ENCODE results near the gene LPP. TPM values are rescaled to one million over a fixed set of nuclear protein-coding genes. Genes with fewer than 3 reads are reported as not detected.

The LPP gene
- total and polyA plus RNA-seq, 10 of the 15 experiments (the other 5 are each of a cell fraction or from before 2014, with no cell fraction given): under 0.01 to 0.62 (median 0.03) TPM

GRCh38 chr3:188926741-188927511 is 773.0 kb downstream of the LPP start (continued):
- TF ChIP-seq CHD2 (IDR thresholded peaks at IDR 0.05; ENCODE audit: borderline replicate concordance, low read depth, low read length) (no peak), ZSCAN29 (IDR thresholded peaks at IDR 0.05) (no peak)

DNA sequence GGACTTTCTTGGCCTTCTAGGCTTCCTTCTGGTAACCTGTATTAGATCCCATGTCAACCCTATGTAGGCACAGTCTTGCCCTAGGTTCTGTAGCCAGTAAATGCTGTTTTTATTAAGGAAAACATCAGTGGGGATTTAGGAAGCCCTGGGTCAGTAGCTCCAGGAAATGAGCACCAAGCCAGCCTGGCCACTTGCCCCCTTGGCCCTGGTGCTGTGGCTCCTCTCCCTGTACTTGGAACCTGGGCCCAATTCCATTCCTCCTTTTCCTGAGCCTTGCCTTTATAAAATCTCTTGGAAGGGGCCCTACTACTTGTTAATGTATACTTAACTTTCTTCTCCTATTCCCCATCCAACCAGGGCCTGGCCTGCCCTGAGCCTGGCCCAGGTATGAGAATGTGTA is 774.0 kb downstream of the LPP start:
- intact Hi-C loops (cut with micrococcal nuclease; ENCODE audit: unreplicated experiment) (no loop called here), in situ Hi-C loops (cut with MboI) (no loop called here)
- Histone ChIP-seq H3K4me2 (ENCODE audit: control insufficient read depth, insufficient read depth) (no peak overlapping the region), H2AFZ (ENCODE audit: control insufficient read depth, low read depth, low read length) (no peak overlapping the region), H3K36me3 (ENCODE audit: control insufficient read depth in 2 of 2, insufficient read depth in 2 of 2, low read length in 1 of 2) (no peaks in the 10 kb centered on the region), H3K27me3 (replicated peaks in 1 of 2; ENCODE audit: control insufficient read depth in 2 of 2, insufficient read depth in 2 of 2, low read length in 1 of 2) (no peaks in the 10 kb centered on the region; a peak in 2 of 4 replicates), H3K27ac (ENCODE audit: control insufficient read depth, insufficient read depth) (no peak overlapping the region), H3K9ac (ENCODE audit: control insufficient read depth, insufficient read depth, low read length) (no peak overlapping the region), H3K9me3 (replicated peaks; ENCODE audit: control insufficient read depth, insufficient read depth, low read length) (no peaks in the 10 kb centered on the region), H3K4me3 (no peak overlapping the region), H3K4me1 (ENCODE audit: control insufficient read depth, insufficient read depth, low read length) (no peaks in the 10 kb centered on the region), H3K79me2 (ENCODE audit: control insufficient read depth, insufficient read depth, low read length) (no peaks in the 10 kb centered on the region), H4K20me1 (ENCODE audit: control insufficient read depth, insufficient read depth) (no peaks in the 10 kb centered on the region)
- ChIA-PET SMC1A (ENCODE audit: uncharacterized antibody, unreplicated experiment) (no interaction called here), POLR2A (no interaction called here), RAD21 (ENCODE audit: unreplicated experiment) (no interaction called here), CTCF (no interaction called here)
- ATAC-seq: no peak
- no peak for DNase-seq (ENCODE audit: low read depth, low spot score)
- BruUV-seq (replicated peaks): no TSS peak
- FAIRE-seq: no peak
- TF ChIP-seq, protein P1, sequence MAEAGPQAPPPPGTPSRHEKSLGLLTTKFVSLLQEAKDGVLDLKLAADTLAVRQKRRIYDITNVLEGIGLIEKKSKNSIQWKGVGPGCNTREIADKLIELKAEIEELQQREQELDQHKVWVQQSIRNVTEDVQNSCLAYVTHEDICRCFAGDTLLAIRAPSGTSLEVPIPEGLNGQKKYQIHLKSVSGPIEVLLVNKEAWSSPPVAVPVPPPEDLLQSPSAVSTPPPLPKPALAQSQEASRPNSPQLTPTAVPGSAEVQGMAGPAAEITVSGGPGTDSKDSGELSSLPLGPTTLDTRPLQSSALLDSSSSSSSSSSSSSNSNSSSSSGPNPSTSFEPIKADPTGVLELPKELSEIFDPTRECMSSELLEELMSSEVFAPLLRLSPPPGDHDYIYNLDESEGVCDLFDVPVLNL (IDR thresholded peaks at IDR 0.05; ENCODE audit: low read depth, low read length): no peak
- TF ChIP-seq YBX1 (IDR thresholded peaks at IDR 0.05): no peak
- no peak for TF ChIP-seq EED (IDR thresholded peaks at IDR 0.05; ENCODE audit: low read depth)
- no peak for TF ChIP-seq CREM (IDR thresholded peaks at IDR 0.05; ENCODE audit: low read depth)
- no peak for TF ChIP-seq CHD2 (IDR thresholded peaks at IDR 0.05; ENCODE audit: borderline replicate concordance, low read depth, low read length)
- TF ChIP-seq EGR1 (IDR thresholded peaks at IDR 0.05; ENCODE audit: borderline replicate concordance in 1 of 2, low read depth in 2 of 2, low read length in 2 of 2): no peak
- TF ChIP-seq, protein P2, sequence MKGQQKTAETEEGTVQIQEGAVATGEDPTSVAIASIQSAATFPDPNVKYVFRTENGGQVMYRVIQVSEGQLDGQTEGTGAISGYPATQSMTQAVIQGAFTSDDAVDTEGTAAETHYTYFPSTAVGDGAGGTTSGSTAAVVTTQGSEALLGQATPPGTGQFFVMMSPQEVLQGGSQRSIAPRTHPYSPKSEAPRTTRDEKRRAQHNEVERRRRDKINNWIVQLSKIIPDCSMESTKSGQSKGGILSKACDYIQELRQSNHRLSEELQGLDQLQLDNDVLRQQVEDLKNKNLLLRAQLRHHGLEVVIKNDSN (IDR thresholded peaks at IDR 0.05; ENCODE audit: borderline replicate concordance, extremely low read length, insufficient read depth, low read depth, low read length): no peak
- TF ChIP-seq SMARCA5 (IDR thresholded peaks at IDR 0.05): no peak
- no peak for TF ChIP-seq ELK1 (IDR thresholded peaks at IDR 0.05; ENCODE audit: low read depth, low read length)
- TF ChIP-seq NFXL1 (IDR thresholded peaks at IDR 0.05; ENCODE audit: borderline replicate concordance): no peak
- no peak for TF ChIP-seq KAT2A (conservative IDR thresholded peaks at IDR 0.05; ENCODE audit: control insufficient read depth, low read depth, low read length)
- TF ChIP-seq ETV6 (conservative IDR thresholded peaks at IDR 0.05 in 1 of 2, IDR thresholded peaks at IDR 0.05 in 1 of 2; ENCODE audit: borderline replicate concordance in 1 of 2, low read depth in 1 of 2): no peak
- TF ChIP-seq TARDBP (IDR thresholded peaks at IDR 0.05; ENCODE audit: borderline replicate concordance): no peak
- TF ChIP-seq TAF1 (IDR thresholded peaks at IDR 0.05; ENCODE audit: borderline replicate concordance, low read depth, low read length): no peak
- TF ChIP-seq, protein P3, sequence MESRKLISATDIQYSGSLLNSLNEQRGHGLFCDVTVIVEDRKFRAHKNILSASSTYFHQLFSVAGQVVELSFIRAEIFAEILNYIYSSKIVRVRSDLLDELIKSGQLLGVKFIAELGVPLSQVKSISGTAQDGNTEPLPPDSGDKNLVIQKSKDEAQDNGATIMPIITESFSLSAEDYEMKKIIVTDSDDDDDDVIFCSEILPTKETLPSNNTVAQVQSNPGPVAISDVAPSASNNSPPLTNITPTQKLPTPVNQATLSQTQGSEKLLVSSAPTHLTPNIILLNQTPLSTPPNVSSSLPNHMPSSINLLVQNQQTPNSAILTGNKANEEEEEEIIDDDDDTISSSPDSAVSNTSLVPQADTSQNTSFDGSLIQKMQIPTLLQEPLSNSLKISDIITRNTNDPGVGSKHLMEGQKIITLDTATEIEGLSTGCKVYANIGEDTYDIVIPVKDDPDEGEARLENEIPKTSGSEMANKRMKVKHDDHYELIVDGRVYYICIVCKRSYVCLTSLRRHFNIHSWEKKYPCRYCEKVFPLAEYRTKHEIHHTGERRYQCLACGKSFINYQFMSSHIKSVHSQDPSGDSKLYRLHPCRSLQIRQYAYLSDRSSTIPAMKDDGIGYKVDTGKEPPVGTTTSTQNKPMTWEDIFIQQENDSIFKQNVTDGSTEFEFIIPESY (IDR thresholded peaks at IDR 0.05): no peak

Measured in GM12878 (cell line).